ENCODE data around the gene HS3ST3A1.
"Not testable (repeated sequence)": the region's sequence is repeated elsewhere in the genome, so short reads cannot be mapped to it uniquely, and the experiment has no call there.

Gene HS3ST3A1

GRCh38 chr17:13569398-13570123 is 32.2 kb downstream of the HS3ST3A1 start:
- no peak for DNase-seq

GRCh38 chr17:13568582-13569397 is 32.9 kb downstream of the HS3ST3A1 start:
- no peak for DNase-seq

GRCh38 chr17:13563866-13564265 is 37.9 kb downstream of the HS3ST3A1 start:
- DNase-seq = no peak

GRCh38 chr17:13562271-13562800 is 39.4 kb downstream of the HS3ST3A1 start:
- no peak for DNase-seq

GRCh38 chr17:13561606-13562270 is 40.0 kb downstream of the HS3ST3A1 start:
- DNase-seq = no peak

GRCh38 chr17:13560935-13561334 is 40.8 kb downstream of the HS3ST3A1 start:
- no peak for DNase-seq

- no peak for DNase-seq
Measured at GRCh38 chr17:13558588-13558987, 43.1 kb downstream of the HS3ST3A1 start.

- DNase-seq = no peak
Measured at GRCh38 chr17:13557077-13557476, 44.7 kb downstream of the HS3ST3A1 start.

GRCh38 chr17:13554231-13554630 is 47.5 kb downstream of the HS3ST3A1 start:
- DNase-seq = no peak

- DNase-seq = no peak
Measured at GRCh38 chr17:13550291-13550690, 51.4 kb downstream of the HS3ST3A1 start.

GRCh38 chr17:13548576-13548975 is 53.2 kb downstream of the HS3ST3A1 start:
- not testable (repeated sequence) for DNase-seq

- DNase-seq = no peak
Measured at GRCh38 chr17:13546851-13547250, 54.9 kb downstream of the HS3ST3A1 start.

GRCh38 chr17:13545941-13546340 is 55.8 kb downstream of the HS3ST3A1 start:
- DNase-seq = no peak

GRCh38 chr17:13544765-13545164 is 57.0 kb downstream of the HS3ST3A1 start:
- no peak for DNase-seq

GRCh38 chr17:13544292-13544691 is 57.4 kb downstream of the HS3ST3A1 start:
- DNase-seq = no peak

- DNase-seq = no peak
Measured at GRCh38 chr17:13542636-13543035, 59.1 kb downstream of the HS3ST3A1 start.

- DNase-seq = no peak
Measured at GRCh38 chr17:13541032-13541480, 60.7 kb downstream of the HS3ST3A1 start.

GRCh38 chr17:13540546-13540945 is 61.2 kb downstream of the HS3ST3A1 start:
- no peak for DNase-seq

- DNase-seq = no peak
Measured at GRCh38 chr17:13539421-13539820, 62.3 kb downstream of the HS3ST3A1 start.

GRCh38 chr17:13538841-13539411 is 62.8 kb downstream of the HS3ST3A1 start:
- no peak for DNase-seq

- DNase-seq = no peak
Measured at GRCh38 chr17:13537871-13538643, 63.7 kb downstream of the HS3ST3A1 start.

GRCh38 chr17:13537167-13537731 is 64.5 kb downstream of the HS3ST3A1 start:
- DNase-seq = no peak
